Glomerular visceral epithelial cell (primary cell): ENCODE results near the gene ADIPOQ.
"Not testable (repeated sequence)": the region's sequence is repeated elsewhere in the genome, so short reads cannot be mapped to it uniquely, and the experiment has no call there.

Experiments
- DNase-seq: peaks from one replicate; pipeline ENCODE4 v3.0.0-alpha.2; 2016; ENCODE audit errors: extremely low spot score

ADIPOQ gene

DNA sequence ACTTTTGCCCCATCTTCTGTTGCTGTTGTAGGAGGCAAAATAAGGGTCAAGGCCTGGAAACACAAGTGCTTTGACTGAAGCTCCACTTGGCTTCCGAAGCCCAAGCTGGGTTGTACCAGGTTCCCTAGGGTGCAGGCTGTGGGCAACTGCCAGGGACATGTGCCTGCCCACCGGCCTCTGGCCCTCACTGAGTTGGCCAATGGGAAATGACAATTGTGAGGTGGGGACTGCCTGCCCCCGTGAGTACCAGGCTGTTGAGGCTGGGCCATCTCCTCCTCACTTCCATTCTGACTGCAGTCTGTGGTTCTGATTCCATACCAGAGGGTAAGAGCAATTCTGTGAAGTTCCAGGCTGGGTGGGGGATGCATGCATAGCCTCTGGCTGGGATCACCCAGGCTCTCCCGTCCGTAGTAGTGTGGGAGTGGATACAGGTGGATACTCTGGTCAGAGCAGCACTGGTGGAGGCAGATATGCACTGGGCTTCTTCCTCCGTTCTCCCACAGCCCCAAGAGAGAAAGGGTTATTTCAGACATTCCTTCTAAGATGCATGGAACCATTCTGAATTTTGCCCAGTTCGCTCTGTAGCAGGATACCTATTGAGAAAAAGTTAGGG, at the start of gene ADIPOQ:
Gene ADIPOQ, plus strand, starts transcription at position 285 of the 613 bp plus-strand sequence. CDS start 10,349 bp downstream, outside the sequence.
- DNase-seq, result no peak

DNA sequence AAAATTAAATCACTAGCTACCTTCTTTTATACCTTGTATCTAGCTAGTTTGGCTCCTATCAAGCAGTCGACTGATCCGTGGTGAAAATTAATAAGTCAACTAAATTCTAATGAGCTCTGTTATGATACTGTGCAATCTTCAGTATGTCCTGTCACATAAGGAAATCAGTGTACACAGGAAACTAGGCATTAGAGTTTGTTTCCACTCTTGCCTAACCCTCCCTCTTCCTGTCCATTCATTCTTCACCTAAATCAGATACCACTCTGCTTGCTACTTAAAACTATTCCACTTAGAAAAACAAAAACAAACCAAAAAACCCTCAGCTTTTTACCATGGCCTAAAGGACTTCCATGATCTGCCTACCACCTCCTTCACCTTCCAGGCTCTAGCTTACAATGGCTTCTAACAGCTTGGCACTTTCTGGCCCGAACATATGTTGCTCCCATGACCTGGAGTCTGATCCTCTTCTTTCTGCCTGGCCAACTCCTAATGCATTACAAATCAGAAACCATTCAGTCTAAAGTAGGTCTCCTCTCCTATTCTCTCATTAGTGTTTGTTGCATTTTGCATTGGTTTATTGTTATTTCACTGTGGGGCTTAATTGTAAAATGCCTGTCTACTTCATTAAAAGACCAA, 44.2 kb upstream of the ADIPOQ start:
- DNase-seq, result no peak

DNA sequence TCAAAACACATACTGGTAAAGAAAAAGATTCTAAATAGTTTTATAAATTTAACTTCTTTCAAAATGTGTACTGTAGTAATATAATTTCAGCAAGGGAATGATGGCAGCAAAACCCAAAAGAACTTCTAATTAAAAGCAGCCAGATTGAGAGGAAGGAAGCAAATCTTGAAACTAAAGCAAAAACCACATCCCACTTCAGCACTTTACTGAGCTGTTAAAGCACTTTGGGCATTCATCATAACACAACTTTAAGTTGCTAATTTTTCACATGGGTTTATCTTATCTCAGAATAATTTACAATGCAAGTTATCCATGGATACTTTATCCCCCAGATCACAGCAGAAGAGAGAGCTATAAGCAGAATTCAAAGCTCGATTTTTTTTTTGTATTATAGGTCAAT, 42.2 kb upstream of the ADIPOQ start:
- DNase-seq, result no peak

DNA sequence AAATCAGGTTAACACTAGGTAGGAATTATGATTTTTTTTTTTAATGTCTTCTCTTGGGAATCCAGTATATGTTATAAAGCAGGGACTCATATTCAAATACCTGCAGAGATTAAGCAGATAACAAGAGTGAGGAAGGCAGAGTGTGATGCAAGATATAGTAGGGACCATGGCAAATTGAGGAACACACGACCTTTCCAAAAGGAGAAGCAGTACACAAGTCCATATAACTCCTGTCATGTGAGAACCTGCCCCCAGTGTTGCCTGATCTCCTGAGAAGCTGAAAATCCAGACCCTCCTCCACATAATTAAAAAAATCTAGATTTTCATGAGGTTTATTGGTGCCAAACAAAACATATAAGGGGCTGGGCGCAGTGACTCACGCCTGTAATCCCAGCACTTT, 39.8 kb upstream of the ADIPOQ start:
- no peak for DNase-seq

DNA sequence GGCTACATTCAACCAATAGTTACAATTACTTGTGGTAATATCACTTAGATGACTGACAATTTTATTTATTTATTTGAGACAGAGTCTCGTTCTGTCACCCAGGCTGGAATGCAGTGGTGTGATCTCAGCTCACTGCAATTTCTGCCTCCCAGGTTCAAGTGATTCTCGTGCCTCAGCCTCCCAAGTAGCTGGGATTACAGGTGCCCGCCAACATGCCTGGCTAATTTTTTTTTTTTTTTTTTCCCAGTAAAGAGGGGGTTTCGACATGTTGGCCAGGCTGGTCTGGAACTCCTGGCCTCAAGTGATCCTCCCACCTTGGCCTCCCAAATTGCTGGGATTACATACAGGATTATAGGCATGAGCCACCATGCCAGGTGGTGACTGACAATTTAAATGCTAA, 39.1 kb upstream of the ADIPOQ start:
- DNase-seq, result not testable (repeated sequence)

DNA sequence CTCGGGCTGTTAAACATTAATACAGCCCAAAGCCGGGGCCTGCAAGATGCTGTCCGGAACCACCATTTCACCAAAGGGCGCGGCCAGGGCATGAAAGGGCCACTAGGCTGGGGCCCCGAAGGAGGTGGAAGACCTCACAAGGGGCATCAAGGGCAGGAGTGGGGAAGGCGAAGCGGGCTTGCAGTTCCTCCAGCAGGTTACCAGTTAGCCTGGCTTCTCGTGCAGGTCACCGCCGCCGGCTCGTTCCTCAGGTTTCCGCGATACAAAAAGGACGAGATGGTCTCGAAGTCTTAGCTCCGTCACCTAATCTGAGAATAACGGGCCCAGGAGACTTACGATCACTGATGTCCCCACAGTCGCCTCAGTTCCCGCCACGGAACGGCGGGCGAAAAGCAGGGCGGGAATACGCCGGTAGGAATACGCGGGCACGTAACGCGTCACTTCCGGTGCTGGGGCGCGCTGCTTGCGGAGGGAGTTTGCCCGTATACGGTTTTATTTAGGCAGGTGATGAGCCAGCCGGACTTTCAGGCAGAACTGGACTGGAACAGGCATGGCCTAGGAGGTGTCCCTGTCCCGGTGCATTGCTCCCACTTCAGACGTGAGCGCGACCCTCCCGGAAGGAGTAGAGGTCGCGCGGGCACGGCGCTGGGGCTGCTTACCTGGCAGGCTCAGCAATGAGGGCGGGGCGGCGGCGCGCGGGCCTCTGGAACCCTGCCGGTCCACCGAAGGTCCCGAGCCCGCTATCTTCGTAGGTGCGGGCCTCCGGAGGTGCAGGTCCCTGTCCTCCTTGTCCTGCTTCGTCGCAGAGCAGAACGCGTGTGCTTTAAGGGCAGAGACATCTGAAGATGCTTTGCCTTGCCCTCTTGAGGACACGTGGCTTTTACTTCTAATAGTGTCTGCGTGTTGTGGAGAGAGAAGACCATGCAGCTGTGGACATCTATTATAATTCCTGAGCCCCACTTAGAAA, 36.1 kb upstream of the ADIPOQ start, which contains the start of gene RFC4:
Gene RFC4, minus strand, starts transcription at position 394 of the 967 bp plus-strand sequence. CDS start 1,769 bp downstream, outside the sequence.
- DNase-seq, result peak; percentile 71

DNA sequence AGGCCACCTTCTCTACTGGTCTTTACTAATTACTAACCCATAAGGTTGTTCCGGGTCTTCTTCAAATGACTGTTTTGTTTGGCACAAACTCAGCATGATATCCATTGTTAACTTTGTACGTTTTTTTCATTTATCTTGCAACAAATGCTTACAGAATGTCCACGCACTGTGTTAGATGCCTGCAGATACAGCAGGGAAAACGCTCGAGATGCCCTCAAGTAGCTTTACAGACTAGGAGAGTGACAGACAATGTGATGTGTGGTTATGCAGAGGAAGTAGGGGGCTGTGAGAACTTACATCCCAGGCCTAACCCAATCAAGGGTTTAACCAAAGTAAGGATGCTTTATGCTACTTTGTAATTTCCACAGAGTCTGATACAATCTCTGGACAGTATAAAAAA, 35.3 kb upstream of the ADIPOQ start:
- no peak for DNase-seq

DNA sequence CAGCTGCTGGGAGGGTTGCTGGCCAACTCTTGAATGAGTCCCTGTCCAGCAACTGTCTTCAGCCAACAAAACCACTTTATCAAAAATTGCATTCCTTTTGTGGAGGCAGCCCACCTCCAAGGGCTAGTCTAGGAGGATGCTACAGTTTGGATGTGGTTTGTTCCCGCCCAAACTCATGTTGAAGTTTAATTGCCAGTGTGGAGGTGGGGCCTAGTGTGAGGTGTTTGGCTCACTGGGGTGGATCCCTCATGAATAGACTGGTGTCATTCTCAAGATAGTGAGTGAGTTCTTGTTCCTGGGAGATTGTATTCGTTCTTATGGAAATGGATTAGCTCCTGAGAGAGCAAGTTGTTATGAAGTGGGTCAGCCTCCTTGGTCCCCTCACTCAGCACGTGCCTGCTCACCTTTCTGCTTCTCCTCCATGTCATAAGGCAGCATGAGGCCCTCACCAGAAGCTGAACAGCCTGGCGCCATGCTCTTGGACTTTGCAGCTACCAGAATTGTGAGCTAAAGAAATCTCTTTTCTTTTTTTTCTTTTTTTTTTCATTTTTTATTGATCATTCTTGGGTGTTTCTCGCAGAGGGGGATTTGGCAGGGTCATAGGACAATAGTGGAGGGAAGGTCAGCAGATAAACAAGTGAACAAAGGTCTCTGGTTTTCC, 32.0 kb upstream of the ADIPOQ start:
- no peak for DNase-seq

DNA sequence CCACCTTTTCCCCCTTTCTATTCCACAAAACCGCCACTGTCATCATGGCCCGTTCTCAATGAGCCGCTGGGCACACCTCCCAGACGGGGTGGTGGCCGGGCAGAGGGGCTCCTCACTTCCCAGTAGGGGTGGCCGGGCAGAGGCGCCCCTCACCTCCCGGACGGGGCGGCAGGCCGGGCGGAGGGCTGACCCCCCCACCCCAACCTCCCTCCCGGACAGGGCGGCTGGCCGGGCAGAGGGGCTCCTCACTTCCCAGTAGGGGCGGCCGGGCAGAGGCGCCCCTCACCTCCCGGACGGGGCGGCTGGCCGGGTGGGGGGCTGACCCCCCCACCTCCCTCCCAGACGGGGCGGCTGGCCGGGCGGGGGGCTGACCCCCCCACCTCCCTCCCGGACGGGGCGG, 31.2 kb upstream of the ADIPOQ start:
- not testable (repeated sequence) for DNase-seq

DNA sequence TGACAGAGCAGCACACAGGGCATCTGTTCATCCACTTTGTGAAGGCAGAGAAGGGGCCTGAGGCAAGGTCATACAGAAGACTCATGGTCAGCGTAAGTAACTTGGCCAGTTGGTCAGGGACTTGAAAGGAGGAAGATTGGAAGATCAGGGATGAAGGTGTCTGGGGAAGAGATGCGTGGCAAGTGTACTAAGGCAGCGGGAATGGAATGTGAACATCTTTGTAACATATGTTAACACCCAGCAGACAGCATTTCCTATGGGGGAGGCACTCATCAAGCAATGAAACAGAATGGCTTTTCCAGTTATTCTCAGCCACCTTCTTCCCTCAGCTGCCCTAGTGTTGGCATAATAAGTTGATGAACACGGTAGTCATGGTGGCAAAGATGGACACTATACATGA, 28.4 kb upstream of the ADIPOQ start:
- no peak for DNase-seq

DNA sequence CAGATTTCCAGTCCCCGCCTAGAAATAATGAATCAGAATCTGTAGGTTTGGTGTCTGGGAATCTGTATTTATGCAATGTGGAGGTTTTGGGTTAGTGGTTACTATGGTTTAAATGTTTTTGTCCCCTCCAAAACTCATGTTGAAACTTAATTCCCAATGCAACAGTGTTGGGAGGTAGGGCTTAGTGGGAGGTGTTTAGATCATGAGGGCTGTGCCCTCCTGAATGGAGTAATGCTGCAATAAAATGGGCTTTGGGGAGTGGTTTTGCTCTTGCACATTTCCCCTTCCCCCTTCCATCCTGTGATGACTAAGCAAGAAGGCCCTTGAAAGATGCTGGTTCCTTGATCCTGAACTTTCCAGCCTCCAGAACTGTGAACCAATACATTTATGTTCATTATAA, 27.1 kb upstream of the ADIPOQ start:
- DNase-seq, result peak; percentile 43

DNA sequence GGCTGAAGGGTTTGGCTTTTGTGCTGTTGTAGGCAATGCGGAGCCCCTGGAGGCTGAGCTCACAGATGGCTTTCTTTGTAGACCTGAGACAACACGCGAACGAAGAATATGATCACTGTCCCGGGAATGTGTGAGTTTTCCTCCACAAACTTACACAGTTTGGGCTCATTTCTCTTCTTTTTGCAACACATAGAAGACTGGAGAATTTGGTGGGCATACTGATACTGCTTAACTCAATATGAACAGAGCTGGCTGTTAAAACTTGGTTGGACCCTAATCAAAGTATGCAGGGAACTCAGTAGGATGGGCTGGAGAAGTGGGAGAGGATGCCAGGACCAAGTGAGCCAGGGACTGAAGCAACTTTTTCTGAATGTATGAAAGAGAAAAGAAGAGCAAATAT, 24.0 kb upstream of the ADIPOQ start:
- no peak for DNase-seq

DNA sequence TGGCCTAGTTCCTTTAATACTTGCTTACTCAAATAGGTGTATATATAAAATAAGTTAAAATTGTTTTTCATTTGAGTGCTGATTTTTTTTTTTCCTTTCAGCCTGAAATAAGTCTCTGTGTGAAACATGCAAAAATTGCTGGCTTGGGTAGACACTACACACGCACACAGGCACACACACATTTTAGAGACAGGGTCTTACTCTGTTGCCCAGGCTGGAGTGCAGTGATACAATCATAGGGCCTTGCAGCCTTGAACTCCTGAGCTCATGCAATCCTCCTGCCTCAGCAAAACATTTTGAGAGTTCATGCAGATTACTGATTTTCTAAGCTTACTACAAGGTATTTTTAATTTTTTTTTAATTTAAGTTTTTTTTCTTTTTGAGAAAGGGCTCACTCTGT, 23.6 kb upstream of the ADIPOQ start:
- no peak for DNase-seq

DNA sequence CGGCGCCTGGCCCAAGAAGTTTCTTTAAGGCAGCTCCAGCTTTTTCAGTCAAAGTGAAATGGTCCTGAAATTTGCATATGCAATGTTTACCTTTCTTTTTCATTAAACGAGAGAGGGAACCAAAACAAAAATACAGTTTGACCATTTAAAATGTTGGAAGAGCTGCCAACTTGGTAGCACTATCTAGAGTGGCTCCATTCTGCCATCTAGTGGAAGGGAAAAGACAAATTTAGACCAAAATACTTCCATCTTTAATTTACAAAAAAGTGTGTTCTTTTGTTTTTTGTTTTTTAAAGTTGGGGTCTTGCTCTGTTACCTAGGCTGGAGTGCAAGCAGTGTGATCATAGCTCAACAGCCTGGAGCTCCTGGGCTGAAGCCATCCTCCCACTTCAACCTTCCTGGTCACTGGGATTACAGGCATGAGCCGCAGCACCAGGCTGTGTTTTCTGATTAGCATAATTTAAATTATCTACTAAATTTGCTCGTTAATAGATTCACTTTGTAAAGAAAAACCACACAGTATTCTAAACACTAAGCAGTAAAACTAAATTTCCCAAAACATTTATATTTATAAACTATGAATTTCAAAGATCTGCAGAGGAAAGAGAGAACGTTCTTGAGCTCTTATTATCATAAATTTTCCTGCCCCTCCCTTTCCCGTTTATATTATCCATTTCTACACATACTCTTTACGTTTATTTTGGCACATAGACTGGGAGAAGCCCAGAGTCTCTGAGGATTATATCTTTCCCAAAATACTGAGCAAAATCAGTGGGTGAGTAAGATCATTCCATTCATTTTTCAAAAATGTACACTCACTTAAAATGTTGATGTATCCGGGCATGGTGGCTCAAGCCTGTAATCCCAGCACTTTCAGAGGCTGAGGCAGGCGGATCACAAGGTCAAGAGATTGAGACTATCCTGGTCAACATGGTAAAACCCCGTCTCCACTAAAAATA, 20.8 kb upstream of the ADIPOQ start:
- DNase-seq, result peak; percentile 53

DNA sequence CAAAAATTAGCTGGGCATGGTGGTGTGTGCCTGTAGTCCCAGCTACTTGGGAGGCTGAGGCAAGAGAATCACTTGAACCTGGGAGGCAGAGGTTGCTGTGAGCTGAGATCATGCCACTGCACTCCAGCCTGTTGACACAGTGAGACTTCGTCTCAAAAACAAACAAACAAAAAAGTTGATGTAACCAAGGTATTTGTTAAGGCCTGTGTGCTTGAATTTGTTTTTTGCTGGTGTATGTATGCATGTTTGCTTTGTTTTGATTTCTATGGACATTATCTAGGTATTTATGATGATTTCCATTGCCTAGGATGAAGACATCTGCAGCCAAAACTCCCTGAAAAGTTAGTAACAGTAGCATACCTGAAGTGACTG, 20.1 kb upstream of the ADIPOQ start:
- DNase-seq, result not testable (repeated sequence)

DNA sequence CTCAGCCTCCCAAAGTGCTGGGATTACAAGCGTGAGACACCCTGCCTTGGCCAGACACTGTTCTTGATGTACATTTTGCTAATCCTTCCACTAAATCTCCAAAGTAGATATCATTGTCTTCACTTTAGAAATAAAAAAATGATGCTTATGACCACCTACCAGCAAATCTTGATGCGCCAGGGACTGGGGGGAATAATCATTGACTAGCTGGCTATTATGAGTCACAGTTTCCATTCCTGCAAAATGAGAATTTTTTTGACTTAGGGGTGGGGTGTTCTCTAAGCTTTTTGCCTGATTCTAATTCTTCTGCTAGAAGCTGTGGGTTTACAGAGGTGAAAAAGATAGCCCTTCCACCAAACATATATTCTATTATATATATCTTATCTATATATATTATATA, 19.1 kb upstream of the ADIPOQ start:
- DNase-seq, result peak; percentile 39

DNA sequence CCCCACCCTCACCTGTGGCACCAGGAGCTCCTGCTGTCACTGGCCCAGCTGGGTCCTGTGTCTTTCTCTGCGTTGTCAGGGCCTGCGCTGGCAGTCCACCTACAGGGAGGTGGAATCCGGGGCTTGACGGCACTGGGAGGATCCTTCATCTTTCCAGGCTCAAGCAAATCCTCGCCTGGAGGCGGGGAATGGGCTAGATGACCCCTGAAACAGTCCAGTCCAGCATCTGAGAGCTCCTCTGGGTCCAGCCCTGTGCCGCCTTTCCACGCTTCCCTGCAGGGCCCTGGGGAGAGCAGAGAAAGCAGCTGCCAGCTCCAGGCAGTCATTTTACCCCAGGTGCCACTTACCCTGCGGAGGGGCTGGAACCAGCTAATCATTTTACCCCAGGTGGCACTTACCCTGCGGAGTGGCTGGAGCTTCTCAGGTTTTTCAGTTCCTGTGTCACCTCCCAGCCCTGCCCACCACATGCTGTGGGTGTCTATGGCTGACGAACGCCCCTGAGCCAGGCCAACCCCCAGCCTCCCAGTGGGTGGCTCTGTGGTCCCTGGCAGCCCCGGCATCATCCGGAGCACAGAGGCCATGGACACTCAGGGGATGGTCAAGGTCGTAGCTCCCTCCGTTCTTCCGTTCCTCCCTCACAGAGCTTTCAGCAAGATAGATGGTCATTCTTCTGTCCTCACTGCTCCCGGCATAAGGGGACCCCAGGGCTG, 17.9 kb upstream of the ADIPOQ start:
- DNase-seq, result no peak

DNA sequence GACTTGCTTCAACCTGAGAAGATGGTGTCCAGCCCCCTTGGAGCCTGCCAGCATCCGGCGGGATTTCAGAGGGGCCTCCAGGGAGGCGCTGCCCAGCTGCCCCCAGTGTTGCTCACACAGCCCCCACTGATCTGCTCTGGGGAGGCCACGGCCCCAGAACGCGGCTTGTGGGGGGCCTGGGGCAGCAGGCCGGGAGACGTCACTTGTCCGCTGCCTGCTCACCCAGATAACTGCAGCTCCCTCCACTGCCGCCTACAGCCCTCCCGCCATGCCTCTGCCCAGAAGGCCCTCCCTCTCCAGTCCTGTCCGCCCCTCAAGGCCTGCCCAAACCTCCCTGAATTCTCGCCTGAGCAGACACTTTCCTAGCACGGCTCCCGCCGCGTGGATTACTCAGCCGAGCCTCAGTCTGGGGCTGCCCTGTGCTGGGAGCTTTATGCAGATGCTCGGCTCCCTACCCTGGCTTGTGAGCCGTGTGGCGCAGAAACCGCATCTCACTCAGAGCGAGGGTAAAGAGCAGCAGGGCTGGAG, 17.2 kb upstream of the ADIPOQ start:
- peak; percentile 84 for DNase-seq

DNA sequence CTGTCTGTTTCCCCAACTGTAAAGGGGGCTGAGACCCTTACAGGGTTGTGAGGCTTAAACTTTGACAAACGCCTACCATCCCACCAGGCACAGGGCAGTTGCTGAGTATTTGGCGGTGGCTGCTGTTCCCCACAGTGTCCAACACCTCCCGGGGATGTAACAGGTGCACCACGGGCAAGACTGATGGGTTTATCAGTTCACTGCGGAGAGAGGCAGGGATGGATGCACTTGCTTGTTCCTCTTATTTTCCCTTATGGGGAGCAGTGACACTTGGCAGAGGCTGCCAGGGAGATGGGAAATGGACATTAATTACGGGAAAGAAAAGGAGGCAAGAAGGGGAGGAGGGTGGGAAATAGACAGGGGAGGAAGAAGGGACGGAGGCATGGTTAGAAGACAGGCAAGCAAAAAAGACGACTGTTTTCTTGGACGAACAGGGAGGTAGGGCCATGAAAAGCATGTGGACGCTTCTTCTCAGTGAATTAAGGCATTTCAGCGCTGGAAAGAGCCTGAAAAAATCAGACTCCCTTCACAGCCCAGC, 16.6 kb upstream of the ADIPOQ start:
- no peak for DNase-seq
